ENCODE measurements around the gene RGS3.

The RGS3 gene

GRCh38 chr9:113597390-113598241 is 134.1 kb downstream of the RGS3 start:
- TF ChIP-seq, protein P1, sequence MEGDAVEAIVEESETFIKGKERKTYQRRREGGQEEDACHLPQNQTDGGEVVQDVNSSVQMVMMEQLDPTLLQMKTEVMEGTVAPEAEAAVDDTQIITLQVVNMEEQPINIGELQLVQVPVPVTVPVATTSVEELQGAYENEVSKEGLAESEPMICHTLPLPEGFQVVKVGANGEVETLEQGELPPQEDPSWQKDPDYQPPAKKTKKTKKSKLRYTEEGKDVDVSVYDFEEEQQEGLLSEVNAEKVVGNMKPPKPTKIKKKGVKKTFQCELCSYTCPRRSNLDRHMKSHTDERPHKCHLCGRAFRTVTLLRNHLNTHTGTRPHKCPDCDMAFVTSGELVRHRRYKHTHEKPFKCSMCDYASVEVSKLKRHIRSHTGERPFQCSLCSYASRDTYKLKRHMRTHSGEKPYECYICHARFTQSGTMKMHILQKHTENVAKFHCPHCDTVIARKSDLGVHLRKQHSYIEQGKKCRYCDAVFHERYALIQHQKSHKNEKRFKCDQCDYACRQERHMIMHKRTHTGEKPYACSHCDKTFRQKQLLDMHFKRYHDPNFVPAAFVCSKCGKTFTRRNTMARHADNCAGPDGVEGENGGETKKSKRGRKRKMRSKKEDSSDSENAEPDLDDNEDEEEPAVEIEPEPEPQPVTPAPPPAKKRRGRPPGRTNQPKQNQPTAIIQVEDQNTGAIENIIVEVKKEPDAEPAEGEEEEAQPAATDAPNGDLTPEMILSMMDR (IDR thresholded peaks at IDR 0.05; ENCODE audit: insufficient read depth, missing control alignments), result no peak
- no peak for FAIRE-seq
- DNase-seq (ENCODE audit: insufficient read length, low spot score), result no peak

DNA sequence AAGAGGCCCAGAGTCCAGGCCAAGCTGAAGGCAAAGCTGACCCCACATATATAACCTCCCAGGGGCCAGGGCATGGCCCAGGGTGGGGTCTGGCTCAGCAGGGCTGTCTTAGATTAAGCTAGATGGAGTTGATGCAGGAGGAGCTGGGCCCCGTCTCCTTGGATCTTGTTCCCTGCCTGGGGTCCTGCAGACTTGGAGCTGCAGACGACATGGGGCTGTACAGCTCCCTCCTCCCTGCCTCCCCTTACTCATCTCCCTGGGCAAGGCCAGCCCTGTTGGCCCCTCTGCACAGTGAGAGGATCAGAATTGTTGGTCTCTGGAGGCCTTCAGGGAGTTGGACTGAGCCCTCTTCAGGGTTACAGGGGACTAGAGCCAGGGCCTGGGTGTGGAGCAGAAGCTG is 134.9 kb downstream of the RGS3 start:
- FAIRE-seq (no peak), DNase-seq (ENCODE audit: insufficient read length, low spot score) (no peak)
- TF ChIP-seq, protein P1 (IDR thresholded peaks at IDR 0.05; ENCODE audit: insufficient read depth, missing control alignments), result no peak

DNA sequence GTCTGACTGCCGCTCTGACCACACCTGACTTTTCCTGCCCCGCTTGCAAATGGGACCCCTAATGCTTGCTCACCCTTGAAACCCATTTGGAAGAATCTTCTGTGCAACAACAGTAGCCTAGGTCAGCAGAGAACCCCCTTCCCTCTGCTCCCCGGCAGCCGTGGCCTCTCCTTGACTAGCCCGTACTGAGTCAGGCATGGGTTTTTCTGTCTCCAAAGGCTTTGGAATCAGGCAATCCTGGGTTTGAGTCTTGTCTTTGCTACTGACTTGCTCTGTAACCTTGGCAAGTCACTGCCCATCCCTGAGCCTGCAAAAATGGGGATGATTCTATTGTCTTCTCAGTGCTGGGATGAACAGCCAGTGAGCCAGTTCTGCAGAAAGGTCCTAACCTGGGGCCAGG is 135.4 kb downstream of the RGS3 start:
- FAIRE-seq, result no peak
- DNase-seq (ENCODE audit: insufficient read length, low spot score), result no peak
- TF ChIP-seq, protein P1 (IDR thresholded peaks at IDR 0.05; ENCODE audit: insufficient read depth, missing control alignments), result no peak

DNA sequence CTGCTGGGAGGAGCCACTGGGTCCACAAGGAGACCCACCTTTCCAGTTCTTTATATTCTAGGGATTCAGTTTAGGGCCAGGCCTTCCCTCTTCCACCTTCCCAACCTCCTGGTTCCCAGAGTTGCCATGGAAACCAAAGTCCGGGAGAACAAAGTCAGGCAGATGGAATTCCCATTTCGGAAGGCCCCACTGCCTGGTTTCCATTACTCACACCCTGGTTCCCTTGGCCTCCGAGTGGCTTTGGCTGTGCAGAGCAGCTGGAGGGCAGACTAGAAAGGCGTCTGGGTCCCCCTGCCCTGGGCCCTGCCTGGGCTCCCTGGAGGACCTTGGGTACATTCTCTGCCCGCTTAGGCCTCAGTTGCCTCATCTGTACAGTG is 136.1 kb downstream of the RGS3 start:
- FAIRE-seq (no peak), DNase-seq (ENCODE audit: insufficient read length, low spot score) (no peak)
- TF ChIP-seq, protein P1 (IDR thresholded peaks at IDR 0.05; ENCODE audit: insufficient read depth, missing control alignments), result no peak

DNA sequence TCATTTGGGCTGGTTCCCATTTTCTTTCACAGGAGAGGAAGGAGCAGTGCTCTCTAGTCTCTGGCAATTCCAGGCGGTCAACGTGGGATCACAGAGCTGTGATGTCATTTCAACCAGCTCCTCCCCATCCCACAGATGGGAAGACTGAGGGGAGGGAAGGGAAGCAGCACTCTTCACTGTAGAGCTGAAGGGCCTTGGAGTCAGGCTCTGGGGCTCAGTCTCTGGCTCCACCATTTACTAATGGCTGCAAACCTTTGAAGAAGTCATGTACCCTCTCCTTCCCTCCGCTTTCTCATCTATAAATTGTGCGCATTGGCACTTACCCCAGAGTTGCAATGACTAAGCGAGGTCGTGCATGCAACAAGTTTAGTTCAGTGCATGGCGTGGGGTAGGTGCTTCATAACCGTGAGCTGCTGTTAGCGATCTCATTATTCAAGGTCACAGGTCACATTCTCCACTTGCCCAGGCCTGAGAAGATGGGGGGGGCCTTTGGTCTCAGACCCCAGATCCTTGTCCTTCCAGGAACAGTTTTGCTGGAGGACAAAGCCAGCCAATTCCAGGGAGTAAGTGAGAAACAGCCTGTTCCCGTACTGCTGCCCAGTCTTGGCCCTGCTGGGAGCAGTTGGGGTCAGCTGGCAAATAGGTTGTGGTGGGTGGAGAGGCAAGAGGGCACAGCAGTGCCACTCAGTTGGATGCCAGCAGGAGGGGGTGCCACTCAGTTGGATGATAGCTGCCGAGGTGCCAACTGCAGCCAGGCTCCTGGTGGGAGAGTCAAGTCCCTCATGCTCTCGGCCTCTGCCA is 136.7 kb downstream of the RGS3 start:
- TF ChIP-seq, protein P1 (IDR thresholded peaks at IDR 0.05; ENCODE audit: insufficient read depth, missing control alignments), result no peak
- no peak for FAIRE-seq
- DNase-seq (ENCODE audit: insufficient read length, low spot score), result no peak

DNA sequence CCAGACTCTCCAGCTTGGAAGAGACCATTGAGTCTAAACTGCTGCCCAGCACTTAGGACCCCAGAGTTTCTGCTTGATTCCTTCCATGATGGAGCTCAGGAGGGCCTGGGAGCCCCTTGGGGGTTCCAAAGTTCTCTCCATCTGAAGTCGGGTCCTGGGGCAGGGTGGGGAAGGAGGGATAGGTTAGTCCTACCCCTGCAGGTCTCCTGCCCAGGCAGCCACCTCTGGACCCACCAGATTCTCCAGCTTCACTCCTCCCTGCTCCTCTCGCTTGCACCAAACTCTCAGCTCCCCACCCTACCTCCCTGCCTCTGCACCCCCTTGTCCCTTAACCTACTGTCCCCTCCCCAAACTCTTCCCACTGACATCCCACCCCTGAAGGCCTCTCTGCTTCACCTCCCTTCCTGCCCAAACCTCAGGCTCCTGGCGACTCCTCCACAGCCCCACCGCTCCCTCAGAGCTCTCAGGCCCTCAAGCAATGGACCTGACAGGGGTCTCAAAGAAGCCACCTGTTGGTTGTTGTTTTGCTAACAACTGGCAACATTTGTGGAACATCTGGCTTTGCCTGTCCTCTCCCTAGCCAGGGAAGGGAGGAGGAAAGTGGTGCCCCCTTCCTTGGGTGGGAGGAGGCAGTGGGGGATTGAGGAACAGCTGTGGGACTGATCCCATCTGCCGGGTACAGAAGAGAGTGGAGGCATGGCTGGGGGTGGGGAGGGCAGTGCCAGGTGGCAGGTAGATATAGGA is 137.5 kb downstream of the RGS3 start:
- no peak for DNase-seq (ENCODE audit: insufficient read length, low spot score)
- TF ChIP-seq, protein P1 (IDR thresholded peaks at IDR 0.05; ENCODE audit: insufficient read depth, missing control alignments), result no peak
- no peak for FAIRE-seq
